HEK293T (cell line): ENCODE results near the gene DNA2.

Source experiments
- CTCF ChIA-PET: fragments of 350-600 bp; formaldehyde crosslinking; extraction: SDS; loops from one replicate; lab custom pipeline; 2021; ENCODE audit warnings: antibody characterized with exemption, inconsistent platforms; lab: Yijun Ruan, JAX
- POLR2A ChIA-PET: fragments of 350-600 bp; formaldehyde crosslinking; extraction: SDS; loops from one replicate; lab custom pipeline; 2020; ENCODE audit warnings: antibody characterized with exemption, inconsistent platforms; lab: Yijun Ruan, JAX
- DNase-seq: peaks from one replicate; pipeline ENCODE4 v3.0.0; 2012; ENCODE audit warnings: mixed read lengths; ENCODE audit errors: extremely low spot score
- ARNT ChIP-seq: fragments of 450-650 bp; IDR thresholded peaks from 2 replicates; pipeline ENCODE4 v1.6.1; 2017; ENCODE audit warnings: mild to moderate bottlenecking
- BHLHE40 ChIP-seq: fragments of 450-650 bp; IDR thresholded peaks from 2 replicates; pipeline ENCODE4 v1.6.1; 2016; ENCODE audit warnings: mild to moderate bottlenecking, moderate library complexity, borderline replicate concordance
- CTBP1 ChIP-seq: fragments of 450-650 bp; IDR thresholded peaks from 2 replicates; pipeline ENCODE4 v1.6.1; 2016; ENCODE audit warnings: borderline replicate concordance
- ELF4 ChIP-seq: fragments of 450-650 bp; IDR thresholded peaks from 2 replicates; pipeline ENCODE4 v1.6.1; 2017; ENCODE audit warnings: antibody characterized with exemption
- FOXA1 ChIP-seq: fragments of 450-650 bp; IDR thresholded peaks from 2 replicates; pipeline ENCODE4 v1.6.1; 2016; ENCODE audit warnings: mild to moderate bottlenecking
- FOXK2 ChIP-seq: fragments of 450-650 bp; IDR thresholded peaks from 2 replicates; pipeline ENCODE4 v1.6.1; 2016; ENCODE audit warnings: mild to moderate bottlenecking
- FOXM1 ChIP-seq: fragments of 450-650 bp; IDR thresholded peaks from 2 replicates; pipeline ENCODE4 v1.6.1; 2017; ENCODE audit warnings: mild to moderate bottlenecking, borderline replicate concordance
- HDGF ChIP-seq: fragments of 450-650 bp; IDR thresholded peaks from 2 replicates; pipeline ENCODE4 v1.6.1; 2017; ENCODE audit warnings: antibody characterized with exemption, borderline replicate concordance
- L3MBTL2 ChIP-seq: fragments of 450-650 bp; conservative IDR thresholded peaks from 2 replicates; pipeline ENCODE4 v1.6.1; 2016; ENCODE audit warnings: mild to moderate bottlenecking
- LEF1 ChIP-seq: fragments of 450-650 bp; IDR thresholded peaks from 2 replicates; pipeline ENCODE4 v1.6.1; 2017; ENCODE audit warnings: mild to moderate bottlenecking, borderline replicate concordance
- NFRKB ChIP-seq: fragments of 450-650 bp; IDR thresholded peaks from 2 replicates; pipeline ENCODE4 v1.6.1; 2016; ENCODE audit warnings: mild to moderate bottlenecking, moderate library complexity
- SP1 ChIP-seq: fragments of 450-650 bp; IDR thresholded peaks from 2 replicates; pipeline ENCODE4 v1.6.1; 2017
- SUZ12 ChIP-seq: fragments of 450-650 bp; IDR thresholded peaks from 2 replicates; pipeline ENCODE4 v1.6.1; 2016; ENCODE audit warnings: mild to moderate bottlenecking
- TARDBP ChIP-seq: fragments of 450-650 bp; IDR thresholded peaks from 2 replicates; pipeline ENCODE4 v1.6.1; 2016
- ZNF384 ChIP-seq: fragments of 450-650 bp; IDR thresholded peaks from 2 replicates; pipeline ENCODE4 v1.6.1; 2016
- TF ChIP-seq, protein P1 (sequence below): fragments of 450-650 bp; IDR thresholded peaks from 2 replicates; pipeline ENCODE4 v1.6.1; 2016

Gene DNA2

DNA sequence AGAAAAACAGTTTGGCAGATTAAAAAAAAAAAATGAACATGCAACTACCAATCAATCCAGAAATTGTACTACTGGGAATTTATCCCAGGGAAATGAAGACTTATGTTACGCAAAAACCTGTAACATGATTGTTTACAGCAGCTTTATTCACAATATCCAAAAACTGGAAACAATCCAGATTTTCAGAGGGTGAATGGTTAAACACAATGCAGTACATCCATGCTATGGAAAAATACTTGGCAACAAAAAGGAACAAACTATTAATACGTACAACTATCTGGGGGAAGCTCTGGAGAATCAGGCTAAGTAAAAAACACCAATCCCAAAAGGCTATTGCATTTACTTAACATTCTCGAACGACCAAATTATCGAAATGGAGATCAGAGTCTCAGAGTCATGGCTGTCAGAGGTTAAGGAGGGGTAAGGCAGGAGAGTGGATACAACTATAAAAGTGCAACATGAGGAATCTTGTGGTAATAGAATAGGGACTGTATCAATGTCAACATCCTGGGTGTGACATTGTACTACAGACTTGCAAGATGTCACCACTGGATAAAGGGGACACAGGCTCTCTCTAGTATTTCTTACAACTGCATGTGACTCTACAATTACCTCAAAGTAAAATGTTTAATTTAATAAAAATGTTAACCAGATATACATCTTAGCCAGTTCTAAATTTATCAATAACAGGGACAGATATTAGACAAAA, 43.2 kb downstream of the DNA2 start:
- ChIA-PET CTCF (interaction anchor here (0.6 kb wide), 1 partner anchor 873 kb away, joined by 3 read pairs; no protein-coding TSS in a partner anchor), POLR2A (no interaction called here)
- no peak for TF ChIP-seq TARDBP
- no peak for TF ChIP-seq LEF1
- no peak for DNase-seq

DNA sequence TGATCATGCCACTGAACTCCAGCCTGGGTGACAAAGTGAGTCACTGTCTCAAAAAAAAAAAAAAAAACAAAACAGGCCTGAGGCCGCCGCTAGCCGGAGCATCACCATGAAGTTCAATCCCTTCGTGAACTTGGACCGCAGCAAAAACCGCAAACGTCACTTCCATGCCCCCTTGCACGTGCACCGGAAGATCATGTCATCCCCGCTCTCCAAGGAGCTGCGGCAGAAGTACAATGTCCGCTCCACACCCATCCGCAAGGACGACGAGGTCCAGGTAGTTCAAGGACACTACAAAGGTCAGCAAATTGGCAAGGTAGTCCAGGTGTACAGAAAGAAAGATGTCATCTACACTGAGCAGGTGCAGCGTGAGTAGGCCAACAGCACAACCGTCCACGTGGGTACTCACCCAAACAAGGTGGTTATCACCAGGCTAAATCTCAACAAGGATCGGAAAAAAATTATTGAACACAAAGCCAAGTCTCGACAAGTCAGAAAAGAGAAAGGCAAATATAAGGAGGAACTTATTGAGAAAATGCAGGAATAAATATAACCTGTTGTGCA, 47.2 kb downstream of the DNA2 start:
- ChIA-PET CTCF (no interaction called here), POLR2A (no interaction called here)
- no peak for DNase-seq
- TF ChIP-seq FOXK2 (no peak), SP1 (no peak), CTBP1 (no peak), ZNF384 (no peak), NFRKB (no peak), FOXA1 (no peak), TARDBP (no peak), LEF1 (no peak), FOXM1 (no peak), BHLHE40 (no peak), SUZ12 (no peak)

DNA sequence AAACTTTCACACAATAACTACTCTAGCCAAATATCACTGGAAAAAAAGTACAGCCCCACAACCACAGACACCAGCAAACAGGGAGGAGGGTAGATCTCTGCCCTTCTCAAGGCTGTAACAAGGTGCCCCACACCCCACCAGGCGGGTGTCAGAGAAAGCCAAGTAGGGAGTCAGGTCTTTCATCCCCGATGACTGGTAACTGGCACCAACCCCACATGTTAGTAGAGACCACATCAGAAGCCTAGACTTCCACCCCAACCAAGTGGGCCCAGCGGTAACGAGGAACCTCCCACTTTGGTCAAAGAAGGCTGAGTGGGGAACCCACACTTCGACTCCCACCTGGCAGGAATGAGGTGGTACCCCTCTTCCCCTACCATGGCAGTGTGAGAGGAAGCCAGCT, 48.3 kb downstream of the DNA2 start:
- POLR2A ChIA-PET: no interaction called here
- TF ChIP-seq BHLHE40: no peak
- TF ChIP-seq TARDBP: no peak
- TF ChIP-seq FOXA1: no peak
- TF ChIP-seq FOXK2: no peak
- no peak for TF ChIP-seq FOXM1
- TF ChIP-seq SUZ12: no peak
- TF ChIP-seq ARNT: no peak
- TF ChIP-seq L3MBTL2: no peak
- no peak for TF ChIP-seq SP1
- TF ChIP-seq LEF1: no peak
- TF ChIP-seq, protein P1, sequence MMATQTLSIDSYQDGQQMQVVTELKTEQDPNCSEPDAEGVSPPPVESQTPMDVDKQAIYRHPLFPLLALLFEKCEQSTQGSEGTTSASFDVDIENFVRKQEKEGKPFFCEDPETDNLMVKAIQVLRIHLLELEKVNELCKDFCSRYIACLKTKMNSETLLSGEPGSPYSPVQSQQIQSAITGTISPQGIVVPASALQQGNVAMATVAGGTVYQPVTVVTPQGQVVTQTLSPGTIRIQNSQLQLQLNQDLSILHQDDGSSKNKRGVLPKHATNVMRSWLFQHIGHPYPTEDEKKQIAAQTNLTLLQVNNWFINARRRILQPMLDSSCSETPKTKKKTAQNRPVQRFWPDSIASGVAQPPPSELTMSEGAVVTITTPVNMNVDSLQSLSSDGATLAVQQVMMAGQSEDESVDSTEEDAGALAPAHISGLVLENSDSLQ: no peak
- no peak for TF ChIP-seq ZNF384
- no peak for TF ChIP-seq CTBP1
- no peak for TF ChIP-seq NFRKB
- TF ChIP-seq ELF4: no peak
- no peak for TF ChIP-seq HDGF
- DNase-seq: no peak
- CTCF ChIA-PET: no interaction called here

DNA sequence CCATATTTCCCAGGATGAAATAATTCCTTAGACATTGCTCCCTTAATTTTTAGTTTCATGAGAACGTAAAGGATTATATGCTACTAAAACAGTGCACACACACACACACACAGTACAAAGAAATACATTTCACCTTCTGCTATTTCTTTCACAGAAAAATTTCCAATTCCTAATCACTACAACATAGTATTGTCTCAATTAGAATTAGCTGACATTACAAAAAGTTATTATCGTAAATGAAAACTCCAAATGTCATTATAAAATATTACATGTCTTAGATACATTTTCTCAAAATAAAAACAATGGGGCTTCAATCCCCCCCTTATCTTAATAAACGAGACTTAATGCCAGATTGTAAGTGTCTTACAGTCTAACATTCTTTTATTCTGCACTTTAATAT, 52.4 kb downstream of the DNA2 start:
- DNase-seq: no peak
- no peak for TF ChIP-seq SP1
- ChIA-PET POLR2A (no interaction called here), CTCF (no interaction called here)

DNA sequence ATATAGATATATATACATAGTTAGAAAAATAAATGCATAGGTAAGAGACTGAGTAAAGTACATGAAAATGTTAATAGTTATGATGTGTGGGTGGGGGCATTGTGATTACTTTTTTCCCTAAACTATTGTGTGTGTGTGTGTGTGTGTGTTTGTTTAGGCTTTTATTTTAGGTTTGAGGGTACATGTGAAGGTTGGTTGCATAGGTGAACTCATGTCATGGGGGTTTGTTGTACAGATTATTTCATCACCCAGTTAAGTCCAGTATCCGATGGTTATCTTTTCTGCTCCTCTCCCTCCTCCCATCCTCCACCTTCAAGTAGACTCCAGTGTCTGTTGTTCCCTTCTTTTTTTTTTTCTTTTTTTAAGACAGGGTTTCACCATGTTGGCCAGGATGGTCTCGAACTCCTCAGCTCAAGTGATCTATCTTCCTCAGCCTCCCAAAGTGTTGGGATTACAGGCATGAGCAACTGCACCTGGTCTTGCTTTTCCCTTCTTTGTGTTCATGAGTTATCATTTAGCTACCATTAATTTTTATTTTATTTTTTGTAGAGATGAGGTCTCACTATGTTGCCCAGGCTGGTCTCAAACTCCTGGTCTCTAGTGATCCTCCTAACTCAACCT, 62.8 kb downstream of the DNA2 start:
- POLR2A ChIA-PET: no interaction called here
- CTCF ChIA-PET: interaction anchor here (0.6 kb wide), 2 partner anchors 18 to 81 kb away, joined by 3 to 6 read pairs; no protein-coding TSS in a partner anchor
- no peak for DNase-seq
- TF ChIP-seq FOXA1 (no peak), ZNF384 (no peak), HDGF (no peak), FOXM1 (no peak), NFRKB (no peak), LEF1 (no peak), ARNT (no peak), TARDBP (no peak), L3MBTL2 (no peak), BHLHE40 (no peak), ELF4 (no peak), SP1 (no peak), FOXK2 (no peak), CTBP1 (no peak), SUZ12 (no peak)
- TF ChIP-seq, protein P1: no peak

DNA sequence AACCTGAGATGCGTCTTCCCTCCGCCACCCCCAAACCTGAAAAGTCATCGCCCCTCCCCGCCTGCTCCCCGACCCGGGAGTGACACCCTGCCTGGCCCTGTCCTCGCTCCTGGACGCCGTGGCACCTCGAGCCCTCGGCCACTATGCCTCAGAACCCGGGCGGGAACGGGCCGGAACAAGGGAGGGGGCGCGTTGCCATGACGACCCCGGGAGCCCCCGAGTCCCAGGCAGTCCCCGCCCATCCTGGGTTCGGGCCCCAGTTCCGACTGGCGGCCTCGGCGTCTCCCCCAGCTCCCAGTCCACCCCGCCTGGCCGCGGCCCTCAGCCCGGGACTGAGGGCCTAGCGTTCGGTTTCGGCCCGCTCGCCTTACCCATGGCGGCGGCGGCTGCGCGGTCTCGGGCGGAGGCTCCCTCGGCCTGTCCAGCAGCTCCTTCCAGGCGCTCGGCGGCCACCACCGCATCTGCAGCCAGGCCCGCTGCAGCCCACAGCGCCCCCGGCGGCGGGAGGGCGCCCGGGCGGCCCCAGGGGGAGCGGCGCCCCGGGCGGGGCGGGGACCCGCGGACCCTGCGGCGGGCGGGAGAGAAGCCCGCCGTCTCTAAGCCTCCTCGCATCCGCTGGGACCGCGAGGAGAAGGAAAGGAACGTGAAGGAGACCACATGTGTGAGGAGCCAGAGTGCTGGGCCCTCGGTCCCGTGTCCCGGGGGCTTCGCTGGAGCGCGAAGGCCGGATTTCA, 64.8 kb downstream of the DNA2 start, which contains the start of gene RUFY2:
RUFY2 (minus strand) TSS at position 463 of the 734 bp plus-strand sequence; CDS start at position 375, 88 bp downstream.
- CTCF ChIA-PET: interaction anchor here (0.6 to 0.9 kb wide), 5 partner anchors 10 to 268 kb away, joined by 3 to 5 read pairs (median 3); no protein-coding TSS in a partner anchor
- POLR2A ChIA-PET: interaction anchor here (1.8 to 2.0 kb wide), 2 partner anchors 65 to 74 kb away, joined by 5 to 9 read pairs; partner anchors contain the start of genes DNA2, HNRNPH3 and PBLD
- TF ChIP-seq NFRKB: no peak
- TF ChIP-seq LEF1: peak; percentile 66; the same call in 1 of the 2 replicates
- peak; percentile 76 for TF ChIP-seq L3MBTL2
- TF ChIP-seq FOXM1: peak; percentile 77; the same call in 1 of the 2 replicates
- peak; percentile 91 for DNase-seq
